ENCODE results near the gene EIF4H. TPM values are rescaled to one million over a fixed set of nuclear protein-coding genes. Genes with fewer than 3 reads are reported as not detected.
"Not testable (repeated sequence)": the region's sequence is repeated elsewhere in the genome, so short reads cannot be mapped to it uniquely, and the experiment has no call there.

Gene EIF4H
- total and polyA plus RNA-seq, 3 donors from 2014 or later: 142 to 217 (median 157) TPM

- WGBS, 2 donors: 78 to 82% methylated on average over 16 to 19 of the region's 19 CpGs
- no peaks in the 10 kb centered on the region for H3K4me1 ChIP-seq
- DNase-seq: no peak
- no peaks in the 10 kb centered on the region for H3K27me3 ChIP-seq
- no peaks in the 10 kb centered on the region for H3K9me3 ChIP-seq
- TF ChIP-seq CTCF (IDR thresholded peaks at IDR 0.05) (no peak), POLR2A (IDR thresholded peaks at IDR 0.05) (no peak)
- no peak overlapping the region for H3K27ac ChIP-seq
- intact Hi-C loops (cut with DNase I; ENCODE audit: low total_unique reads): loop anchor here (10.0 kb wide), 1 partner anchor 335 kb away; the partner anchor contains the start of gene TMEM270
- H3K4me3 ChIP-seq: no peak overlapping the region
- H3K36me3 ChIP-seq (ENCODE audit: low read depth, missing control alignments): no peaks in the 10 kb centered on the region
Measured at GRCh38 chr7:74199551-74200355, 25.6 kb downstream of the EIF4H start.

- no peaks in the 10 kb centered on the region for H3K27me3 ChIP-seq
- H3K9me3 ChIP-seq: no peaks in the 10 kb centered on the region
- intact Hi-C loops (cut with DNase I; ENCODE audit: low total_unique reads): loop anchor here (10.0 kb wide), 1 partner anchor 338 kb away; the partner anchor contains the start of gene TMEM270
- H3K4me3 ChIP-seq: no peak overlapping the region
- peak; percentile 53 for DNase-seq
- no peaks in the 10 kb centered on the region for H3K36me3 ChIP-seq (ENCODE audit: low read depth, missing control alignments)
- no peaks in the 10 kb centered on the region for H3K4me1 ChIP-seq
- TF ChIP-seq POLR2A (IDR thresholded peaks at IDR 0.05) (no peak), CTCF (IDR thresholded peaks at IDR 0.05) (peak; percentile 19 to 70 (median 58))
- 52 to 55% methylated on average over 12 of the region's 12 CpGs for WGBS, 2 donors
- H3K27ac ChIP-seq: no peak overlapping the region
Measured at GRCh38 chr7:74202841-74203556, 28.8 kb downstream of the EIF4H start.

GRCh38 chr7:74203956-74204618, 29.9 kb downstream of the EIF4H start:
- intact Hi-C loops (cut with DNase I; ENCODE audit: low total_unique reads): loop anchor here (10.0 kb wide), 1 partner anchor 339 kb away; the partner anchor contains the start of gene TMEM270
- no peak for DNase-seq

GRCh38 chr7:74206052-74206451, 31.9 kb downstream of the EIF4H start:
- not testable (repeated sequence) for H3K9me3 ChIP-seq; DNase-seq; H3K4me1 ChIP-seq; H3K27me3 ChIP-seq; H3K4me3 ChIP-seq; H3K27ac ChIP-seq; H3K36me3 ChIP-seq (ENCODE audit: low read depth, missing control alignments)
- 79 to 83% methylated on average over 10 of the region's 10 CpGs for WGBS, 2 donors
- intact Hi-C loops (cut with DNase I; ENCODE audit: low total_unique reads): loop anchor here (5.0 to 10.0 kb wide), 2 partner anchors 196 to 341 kb away; partner anchors contain the start of gene TMEM270

More at GRCh38 chr7:74203956-74204618, 29.9 kb downstream of the EIF4H start:
- Histone ChIP-seq H3K27me3 (no peaks in the 10 kb centered on the region), H3K27ac (no peak overlapping the region), H3K4me1 (no peaks in the 10 kb centered on the region), H3K4me3 (no peak overlapping the region), H3K36me3 (ENCODE audit: low read depth, missing control alignments) (no peaks in the 10 kb centered on the region), H3K9me3 (no peaks in the 10 kb centered on the region)
- 80 to 86% methylated on average over 1 of the region's 1 CpG for WGBS, 2 donors
- TF ChIP-seq CTCF (IDR thresholded peaks at IDR 0.05) (no peak), POLR2A (IDR thresholded peaks at IDR 0.05) (no peak)
